ENCODE measurements around the gene ADAD2.

- TF ChIP-seq CTCF (IDR thresholded peaks at IDR 0.05) (no peak), POLR2AphosphoS5 (IDR thresholded peaks at IDR 0.05; ENCODE audit: insufficient read depth in 1 of 2, low read depth in 1 of 2) (no peak)
Measured at GRCh38 chr16:84176192-84177053, 14.5 kb upstream of the ADAD2 start.

All from vagina (tissue), 2 donors.